Activated CD4-positive, alpha-beta T cell treated with anti-CD3 and anti-CD28 coated beads for 36 hours (primary cell): ENCODE data around the gene LY6G6F. TPM values are rescaled to one million over a fixed set of nuclear protein-coding genes. Genes with fewer than 3 reads are reported as not detected.

Source experiments
- ATAC-seq: fragments of 200-7000 bp; cut with Tn5 transposase; one replicate; pipeline ENCODE4 v1.10.0; 2021; ENCODE audit warnings: mild to moderate bottlenecking, moderate library complexity
- CTCF ChIA-PET: fragments of 350-600 bp; sonication (Branson Sonifier 250); formaldehyde crosslinking; loops from one replicate; lab custom pipeline; 2021; ENCODE audit warnings: antibody characterized with exemption; lab: Charles Lee
- POLR2A ChIA-PET: fragments of 350-600 bp; sonication (Branson Sonifier 250); formaldehyde crosslinking; loops from one replicate; lab custom pipeline; 2021; ENCODE audit warnings: antibody characterized with exemption, inconsistent platforms; lab: Charles Lee
- DNase-seq: peaks from one replicate; pipeline ENCODE4 v3.0.0-alpha.2; 2020
- H3K27ac Mint-ChIP-seq: one replicate; pipeline ENCODE4 v1.8.0; 2021; ENCODE audit warnings: mixed read lengths
- H3K27me3 Mint-ChIP-seq: one replicate; pipeline ENCODE4 v1.8.0; 2021; ENCODE audit warnings: mixed read lengths
- H3K36me3 Mint-ChIP-seq: one replicate; pipeline ENCODE4 v1.8.0; 2021; ENCODE audit warnings: low read depth, mixed read lengths
- H3K4me1 Mint-ChIP-seq: one replicate; pipeline ENCODE4 v1.8.0; 2021; ENCODE audit warnings: mixed read lengths
- H3K4me3 Mint-ChIP-seq: one replicate; pipeline ENCODE4 v1.8.0; 2021; ENCODE audit warnings: mild to moderate bottlenecking, moderate library complexity, mixed read lengths
- H3K9me3 Mint-ChIP-seq: one replicate; pipeline ENCODE4 v1.8.0; 2021; ENCODE audit warnings: low read depth, mixed read lengths
- intact Hi-C, 2 experiments: fragments of 100-400 bp; cut with DNase I in 1 of 2; cut with micrococcal nuclease in 1 of 2; formaldehyde crosslinking; loops; one replicate each; pipeline versions ENCODE4 v1.14.2 to v1.15.1; 2022 to 2024; cut with DNase I, micrococcal nuclease
- total RNA-seq, 2 experiments: library from RNA; stranded (reverse); gene quantifications; one replicate each; pipeline ENCODE4 v1.2.3, GENCODE V29; 2021

Gene LY6G6F
- total RNA-seq, 2 experiments from 2014 or later = not detected

GRCh38 chr6:31690231-31691077 is 16.2 kb upstream of the LY6G6F start:
- Mint-ChIP-seq H3K27me3 (no peaks in the 10 kb centered on the region), H3K4me1 (peaks cover 7% of the 10 kb centered on the region), H3K36me3 (peaks cover 24% of the 10 kb centered on the region), H3K27ac (peak overlapping the region; percentile 69), H3K4me3 (no peak overlapping the region), H3K9me3 (no peaks in the 10 kb centered on the region)
- ATAC-seq = no peak
- no peak for DNase-seq
- intact Hi-C loops = no loop called here
- ChIA-PET CTCF (interaction anchor here (0.6 to 1.7 kb wide), 14 partner anchors 10 to 248 kb away, joined by 3 to 6 read pairs (median 4); partner anchors contain the start of genes LSM2, LY6G5B and TNF), POLR2A (no interaction called here)

GRCh38 chr6:31691078-31691463 is 15.6 kb upstream of the LY6G6F start:
- Mint-ChIP-seq H3K4me1 (peaks cover 7% of the 10 kb centered on the region), H3K27me3 (no peaks in the 10 kb centered on the region), H3K4me3 (no peak overlapping the region), H3K9me3 (no peaks in the 10 kb centered on the region), H3K27ac (no peak overlapping the region), H3K36me3 (peaks cover 25% of the 10 kb centered on the region)
- CTCF ChIA-PET = interaction anchor here (0.6 to 1.7 kb wide), 10 partner anchors 9 to 200 kb away, joined by 3 to 6 read pairs (median 4); partner anchors contain the start of genes LSM2, LY6G5B and TNF
- POLR2A ChIA-PET = no interaction called here
- DNase-seq (no peak), ATAC-seq (no peak)
- intact Hi-C loops = no loop called here

GRCh38 chr6:31691564-31692108 is 15.0 kb upstream of the LY6G6F start:
- intact Hi-C loops = no loop called here
- CTCF ChIA-PET = interaction anchor here (1.1 to 1.7 kb wide), 4 partner anchors 9 to 138 kb away, joined by 3 to 6 read pairs (median 4); no protein-coding TSS in a partner anchor
- H3K4me1 Mint-ChIP-seq = peaks cover 7% of the 10 kb centered on the region
- DNase-seq (no peak), ATAC-seq (no peak)
- no peak overlapping the region for H3K27ac Mint-ChIP-seq
- H3K4me3 Mint-ChIP-seq = no peak overlapping the region
- H3K9me3 Mint-ChIP-seq = no peaks in the 10 kb centered on the region
- POLR2A ChIA-PET = no interaction called here
- H3K36me3 Mint-ChIP-seq = peaks cover 25% of the 10 kb centered on the region
- no peaks in the 10 kb centered on the region for H3K27me3 Mint-ChIP-seq

- intact Hi-C loops = no loop called here
- no peak for DNase-seq
- ChIA-PET CTCF (interaction anchor here (1.1 to 1.2 kb wide), 2 partner anchors 78 to 138 kb away, joined by 3 read pairs; no protein-coding TSS in a partner anchor), POLR2A (no interaction called here)
- Mint-ChIP-seq H3K4me3 (no peak overlapping the region), H3K36me3 (peaks cover 26% of the 10 kb centered on the region), H3K27me3 (no peaks in the 10 kb centered on the region), H3K4me1 (peaks cover 9% of the 10 kb centered on the region), H3K9me3 (no peaks in the 10 kb centered on the region), H3K27ac (no peak overlapping the region)
- no peak for ATAC-seq
Measured at GRCh38 chr6:31692353-31692752, 14.3 kb upstream of the LY6G6F start.

GRCh38 chr6:31692886-31693285 is 13.8 kb upstream of the LY6G6F start:
- ChIA-PET CTCF (interaction anchor here (1.1 kb wide), 1 partner anchor 77 kb away, joined by 3 read pairs; no protein-coding TSS in a partner anchor), POLR2A (no interaction called here)
- H3K27me3 Mint-ChIP-seq = no peaks in the 10 kb centered on the region
- H3K36me3 Mint-ChIP-seq = peaks cover 25% of the 10 kb centered on the region
- H3K4me3 Mint-ChIP-seq = no peak overlapping the region
- no peak for ATAC-seq
- peaks cover 15% of the 10 kb centered on the region for H3K4me1 Mint-ChIP-seq
- no peaks in the 10 kb centered on the region for H3K9me3 Mint-ChIP-seq
- no peak overlapping the region for H3K27ac Mint-ChIP-seq
- DNase-seq = no peak
- intact Hi-C loops = no loop called here

GRCh38 chr6:31693535-31693934 is 13.1 kb upstream of the LY6G6F start:
- DNase-seq (no peak), ATAC-seq (no peak)
- peaks cover 26% of the 10 kb centered on the region for H3K36me3 Mint-ChIP-seq
- ChIA-PET CTCF (interaction anchor here (1.0 kb wide), 1 partner anchor 76 kb away, joined by 3 read pairs; no protein-coding TSS in a partner anchor), POLR2A (interaction anchor here (0.7 kb wide), 1 partner anchor 67 kb away, joined by 4 read pairs; no protein-coding TSS in a partner anchor)
- no peaks in the 10 kb centered on the region for H3K9me3 Mint-ChIP-seq
- peaks cover 17% of the 10 kb centered on the region for H3K4me1 Mint-ChIP-seq
- H3K27ac Mint-ChIP-seq = no peak overlapping the region
- intact Hi-C loops = no loop called here
- H3K4me3 Mint-ChIP-seq = no peak overlapping the region
- H3K27me3 Mint-ChIP-seq = no peaks in the 10 kb centered on the region

- ChIA-PET CTCF (interaction anchor here (0.7 to 1.3 kb wide), 3 partner anchors 33 to 134 kb away, joined by 3 read pairs; no protein-coding TSS in a partner anchor), POLR2A (no interaction called here)
- Mint-ChIP-seq H3K36me3 (peaks cover 25% of the 10 kb centered on the region), H3K9me3 (no peaks in the 10 kb centered on the region), H3K27ac (peak overlapping the region; percentile 80), H3K4me3 (no peak overlapping the region), H3K4me1 (peaks cover 30% of the 10 kb centered on the region), H3K27me3 (no peaks in the 10 kb centered on the region)
- DNase-seq (peak; percentile 34), ATAC-seq (peak; percentile 70)
- intact Hi-C loops = no loop called here
Measured at GRCh38 chr6:31697555-31697954, 9.1 kb upstream of the LY6G6F start.

GRCh38 chr6:31700740-31701401 is 5.8 kb upstream of the LY6G6F start:
- Mint-ChIP-seq H3K36me3 (peaks cover 15% of the 10 kb centered on the region), H3K27me3 (no peaks in the 10 kb centered on the region), H3K4me3 (peak overlapping the region; percentile 99), H3K27ac (peak overlapping the region; percentile 53), H3K9me3 (no peaks in the 10 kb centered on the region), H3K4me1 (peaks cover 33% of the 10 kb centered on the region)
- ChIA-PET POLR2A (interaction anchor here (0.5 kb wide), 1 partner anchor 273 kb away, joined by 5 read pairs; no protein-coding TSS in a partner anchor), CTCF (interaction anchor here (0.8 to 2.1 kb wide), 2 partner anchors 10 to 102 kb away, joined by 5 to 6 read pairs; no protein-coding TSS in a partner anchor)
- intact Hi-C loops = no loop called here
- DNase-seq (no peak), ATAC-seq (no peak)

GRCh38 chr6:31701666-31702404 is 4.8 kb upstream of the LY6G6F start:
- ATAC-seq (no peak), DNase-seq (no peak)
- no peaks in the 10 kb centered on the region for H3K9me3 Mint-ChIP-seq
- H3K4me1 Mint-ChIP-seq = peaks cover 33% of the 10 kb centered on the region
- intact Hi-C loops = loop anchor here (2.0 kb wide), 4 partner anchors 37 to 125 kb away; partner anchors contain the start of genes BAG6 (in 1 of the 2), GPANK1 (in 1 of the 2) and HSPA1B (in 1 of the 2)
- ChIA-PET CTCF (interaction anchor here (0.6 to 2.1 kb wide), 3 partner anchors 11 to 187 kb away, joined by 3 to 6 read pairs (median 3); no protein-coding TSS in a partner anchor), POLR2A (interaction anchor here (0.5 kb wide), 1 partner anchor 17 kb away, joined by 3 read pairs; no protein-coding TSS in a partner anchor)
- peaks cover 15% of the 10 kb centered on the region for H3K36me3 Mint-ChIP-seq
- H3K4me3 Mint-ChIP-seq = peak overlapping the region; percentile 99
- H3K27ac Mint-ChIP-seq = peak overlapping the region; percentile 97
- H3K27me3 Mint-ChIP-seq = no peaks in the 10 kb centered on the region

GRCh38 chr6:31702405-31702818 is 4.3 kb upstream of the LY6G6F start:
- Mint-ChIP-seq H3K27me3 (no peaks in the 10 kb centered on the region), H3K27ac (peak overlapping the region; percentile 97), H3K36me3 (peaks cover 13% of the 10 kb centered on the region), H3K4me3 (peak overlapping the region; percentile 99), H3K9me3 (no peaks in the 10 kb centered on the region), H3K4me1 (peaks cover 30% of the 10 kb centered on the region)
- CTCF ChIA-PET = interaction anchor here (0.6 to 1.4 kb wide), 7 partner anchors 38 to 187 kb away, joined by 3 to 4 read pairs (median 3); partner anchors contain the start of genes GPANK1, HSPA1B and NEU1
- ATAC-seq = peak; percentile 45
- POLR2A ChIA-PET = interaction anchor here (0.5 to 1.3 kb wide), 2 partner anchors 18 to 37 kb away, joined by 3 to 5 read pairs; partner anchors contain the start of gene GPANK1
- peak; percentile 68 for DNase-seq
- intact Hi-C loops = loop anchor here (2.0 kb wide), 4 partner anchors 36 to 124 kb away; partner anchors contain the start of genes BAG6 (in 1 of the 2), GPANK1 (in 1 of the 2) and HSPA1B (in 1 of the 2)
